G401.6 (cell line): ENCODE measurements around the gene YKT6.

Experiments used
- FAIRE-seq: peaks from 2 replicates; lab custom pipeline; 2012; peaks lifted over from hg19 to GRCh38; lab: Jason Lieb, UNC

The YKT6 gene

GRCh38 chr7:44261240-44261639, 60.5 kb downstream of the YKT6 start:
- FAIRE-seq, result no peak

DNA sequence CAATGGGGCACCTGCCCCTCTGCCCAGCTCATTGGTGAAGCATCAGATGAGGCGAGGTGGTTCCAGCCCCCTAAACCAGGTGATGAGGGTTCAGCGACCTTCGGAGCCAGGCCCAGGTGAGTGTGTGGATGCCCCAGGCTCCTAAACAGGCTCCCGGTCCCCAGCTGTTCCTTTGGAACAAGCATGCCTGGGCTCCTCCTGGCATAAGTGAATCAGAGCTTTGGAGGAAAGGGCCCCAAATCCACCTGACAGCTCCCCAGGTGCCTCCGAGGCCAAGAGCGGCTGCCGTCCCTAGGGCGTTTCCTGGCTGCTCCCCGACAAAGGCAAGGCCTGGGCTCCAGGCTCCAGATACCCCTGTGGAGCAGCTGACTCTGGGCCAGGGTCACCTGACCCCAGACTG, 61.3 kb downstream of the YKT6 start:
- FAIRE-seq, result no peak

GRCh38 chr7:44263326-44264082, 62.7 kb downstream of the YKT6 start:
- FAIRE-seq, result no peak
